GM23338 (cell line): ENCODE results near the gene NMBR. TPM values are rescaled to one million over a fixed set of nuclear protein-coding genes. Genes with fewer than 3 reads are reported as not detected.

Experiments
- ATAC-seq: fragments of 200-7000 bp; cut with Tn5 transposase; 3 replicates; pipeline ENCODE4 v1.9.1; 2020
- DNase-seq: peaks from one replicate; pipeline ENCODE4 v3.0.0-alpha.2; 2015; ENCODE audit warnings: low spot score
- H2AFZ ChIP-seq: fragments of 200-600 bp; sonication (generic); 2 replicates; pipeline ENCODE4 v1.8.0; 2016; ENCODE audit warnings: antibody characterized with exemption, mild to moderate bottlenecking, moderate library complexity
- H3F3A ChIP-seq: fragments of 200-600 bp; sonication (generic); replicated peaks from 2 replicates; pipeline ENCODE4 v1.8.0; 2017; ENCODE audit warnings: antibody characterized with exemption, mixed run types, low read depth
- H3K27ac ChIP-seq: fragments of 200-600 bp; sonication (generic); 2 replicates; pipeline ENCODE4 v1.6.1; 2016; ENCODE audit warnings: low read depth
- H3K27me3 ChIP-seq: fragments of 200-600 bp; sonication (generic); 2 replicates; pipeline ENCODE4 v1.8.0; 2016; ENCODE audit warnings: mild to moderate bottlenecking, mixed run types, moderate library complexity; ENCODE audit not compliant: insufficient read depth
- H3K36me3 ChIP-seq: fragments of 200-600 bp; sonication (generic); 2 replicates; pipeline ENCODE4 v1.8.0; 2016; ENCODE audit warnings: mild to moderate bottlenecking; ENCODE audit not compliant: insufficient read depth
- H3K4me1 ChIP-seq: fragments of 200-600 bp; sonication (generic); 2 replicates; pipeline ENCODE4 v1.8.0; 2016; ENCODE audit warnings: mild to moderate bottlenecking, moderate library complexity; ENCODE audit not compliant: insufficient read depth
- H3K4me2 ChIP-seq: fragments of 200-600 bp; sonication (generic); 2 replicates; pipeline ENCODE4 v1.7.1; 2017; ENCODE audit warnings: mixed run types
- H3K4me3 ChIP-seq: fragments of 200-600 bp; sonication (generic); 2 replicates; pipeline ENCODE4 v1.6.1; 2016; ENCODE audit warnings: mixed run types
- H3K79me2 ChIP-seq: fragments of 200-600 bp; sonication (generic); replicated peaks from 2 replicates; pipeline ENCODE4 v1.8.0; 2017; ENCODE audit warnings: mild to moderate bottlenecking; ENCODE audit not compliant: insufficient read depth
- H3K9me2 ChIP-seq: fragments of 200-600 bp; sonication (generic); 2 replicates; pipeline ENCODE4 v1.8.0; 2017; ENCODE audit not compliant: insufficient read depth
- H4K20me1 ChIP-seq: fragments of 200-600 bp; sonication (generic); replicated peaks from 2 replicates; pipeline ENCODE4 v1.8.0; 2017; ENCODE audit warnings: mild to moderate bottlenecking; ENCODE audit not compliant: insufficient read depth
- H3K27ac Mint-ChIP-seq: 2 replicates; pipeline ENCODE4 v1.8.0; 2020; ENCODE audit warnings: inconsistent platforms, mild to moderate bottlenecking, moderate library complexity, mixed read lengths
- H3K27me3 Mint-ChIP-seq: 3 replicates; pipeline ENCODE4 v1.8.0; 2022; ENCODE audit warnings: low read depth, mild to moderate bottlenecking, moderate library complexity, mixed read lengths, inconsistent platforms; ENCODE audit not compliant: insufficient read depth, poor library complexity
- H3K36me3 Mint-ChIP-seq: 3 replicates; pipeline ENCODE4 v1.8.0; 2021; ENCODE audit warnings: low read depth, mild to moderate bottlenecking, inconsistent platforms, moderate library complexity, mixed read lengths
- H3K4me1 Mint-ChIP-seq: 3 replicates; pipeline ENCODE4 v1.8.0; 2020; ENCODE audit warnings: mild to moderate bottlenecking, inconsistent platforms, mixed read lengths
- H3K4me3 Mint-ChIP-seq: 3 replicates; pipeline ENCODE4 v1.8.0; 2021; ENCODE audit warnings: moderate library complexity, mild to moderate bottlenecking, inconsistent platforms, mixed read lengths
- H3K9me3 Mint-ChIP-seq: 3 replicates; pipeline ENCODE4 v1.8.0; 2020; ENCODE audit warnings: moderate library complexity, mild to moderate bottlenecking, inconsistent platforms, mixed read lengths
- CREB1 ChIP-seq: fragments of 250-450 bp; sonication (Bioruptor Pico); IDR thresholded peaks from 2 replicates; pipeline ENCODE4 v1.5.0; 2020; ENCODE audit warnings: low read depth, mild to moderate bottlenecking, moderate library complexity
- CTCF ChIP-seq, 2 experiments: fragments of 200-600 bp in 1 of 2; sonication (generic) in 1 of 2; conservative IDR thresholded peaks; 2 replicates each; pipeline versions ENCODE4 v1.5.1 to v1.6.1; 2016 to 2017; ENCODE audit warnings: antibody characterized with exemption in 2 of 2, low read depth in 2 of 2, mild to moderate bottlenecking in 2 of 2, moderate library complexity in 1 of 2
- EZH2phosphoT487 ChIP-seq: fragments of 200-600 bp; sonication (generic); IDR thresholded peaks from one replicate; pipeline ENCODE4 v1.8.1; 2018; ENCODE audit warnings: antibody characterized with exemption; ENCODE audit not compliant: unreplicated experiment
- NANOG ChIP-seq: IDR thresholded peaks from 2 replicates; pipeline ENCODE4 v1.6.1; 2016; ENCODE audit warnings: antibody characterized with exemption, borderline replicate concordance
- STAT1 ChIP-seq: IDR thresholded peaks from one replicate; pipeline ENCODE4 v1.6.1; 2016; ENCODE audit warnings: antibody characterized with exemption; ENCODE audit not compliant: unreplicated experiment
- ZNF331 ChIP-seq: fragments of 250-450 bp; sonication (Bioruptor Pico); IDR thresholded peaks from 2 replicates; pipeline ENCODE4 v1.5.0; 2020; ENCODE audit warnings: low read depth, mild to moderate bottlenecking, moderate library complexity
- ZNF462 ChIP-seq: fragments of 250-450 bp; sonication (Bioruptor Pico); IDR thresholded peaks from 2 replicates; pipeline ENCODE4 v1.5.0; 2020; ENCODE audit warnings: mild to moderate bottlenecking, moderate library complexity
- polyA plus RNA-seq: library from polyadenylated mRNA; unstranded; fragments of >200 nt; fragmentation: Nextera tagmentation; extraction: Ambion mirVana; gene quantifications from 2 replicates; pipeline ENCODE4 v1.2.1, GENCODE V29; 2016
- total RNA-seq: library from RNA; depleted of rRNA; stranded (reverse); fragments of >200 nt; shearing (Covaris generic); gene quantifications from 2 replicates; pipeline ENCODE4 v1.2.3, GENCODE V29; 2014

NMBR gene
- total and polyA plus RNA-seq, 2 experiments from 2014 or later, result not detected

GRCh38 chr6:142185641-142186040 is 38.7 kb upstream of the NMBR start (continued):
- TF ChIP-seq ZNF462 (no peak), EZH2phosphoT487 (no peak), CREB1 (CRISPR knock-in tag) (no peak), STAT1 (no peak), NANOG (no peak)

- H3K4me3 Mint-ChIP-seq, result no peak overlapping the region
- TF ChIP-seq ZNF462 (no peak), STAT1 (no peak), CTCF (conservative IDR thresholded peaks at IDR 0.05; ENCODE audit: low read depth in 2 of 2) (no peak), CREB1 (CRISPR knock-in tag) (no peak), ZNF331 (CRISPR knock-in tag) (no peak)
Measured at GRCh38 chr6:142184307-142184706, 37.4 kb upstream of the NMBR start.

More at GRCh38 chr6:142184307-142184706, 37.4 kb upstream of the NMBR start:
- H3K27ac Mint-ChIP-seq, result peak overlapping the region; percentile 29; the same call in 1 of the 2 replicates
- Histone ChIP-seq H3K4me2 (no peak overlapping the region), H3K9me2 (no peaks in the 10 kb centered on the region), H3K79me2 (no peaks in the 10 kb centered on the region), H3K4me1 (no peaks in the 10 kb centered on the region), H3F3A (no peaks in the 10 kb centered on the region), H3K4me3 (no peak overlapping the region), H3K27ac (no peak overlapping the region), H3K27me3 (no peaks in the 10 kb centered on the region), H3K36me3 (no peaks in the 10 kb centered on the region), H4K20me1 (no peaks in the 10 kb centered on the region), H2AFZ (no peak overlapping the region)
- DNase-seq (no peak), ATAC-seq (no peak)
- no peaks in the 10 kb centered on the region for H3K9me3 Mint-ChIP-seq
- H3K4me1 Mint-ChIP-seq, result no peaks in the 10 kb centered on the region; the same call in 2 of the 3 replicates
- H3K27me3 Mint-ChIP-seq, result no peaks in the 10 kb centered on the region
- 0 out of 3 replicates have a peak, but pooled peaks cover 4% of the 10 kb centered on the region for H3K36me3 Mint-ChIP-seq
